ENCODE measurements around the gene PITPNM3. TPM values are rescaled to one million over a fixed set of nuclear protein-coding genes. Genes with fewer than 3 reads are reported as not detected.
A peak's percentile ranks its signal among the peaks of the same experiment; 100 is the strongest.

The PITPNM3 gene
- total and polyA plus RNA-seq, 4 donors = 2.0 to 12.6 (median 5.4) TPM

- no peak for DNase-seq
- H3K27me3 ChIP-seq (ENCODE audit: control insufficient read depth in 3 of 3, insufficient read depth in 3 of 3, low read length in 2 of 3) = no peaks in the 10 kb centered on the region
- no peak for ATAC-seq (ENCODE audit: insufficient read depth, low FRiP score)
- peaks cover 0 to 24% (median 0%) of the 10 kb centered on the region in 5 donors for H3K4me1 ChIP-seq (ENCODE audit: control insufficient read depth in 5 of 5, insufficient read depth in 5 of 5, low read length in 5 of 5)
- H3K27ac ChIP-seq (ENCODE audit: low read depth in 1 of 2, low read length in 1 of 2) = no peak overlapping the region
- peak overlapping the region in 1 of 2 donors; percentile 32 for H3K9ac ChIP-seq (ENCODE audit: insufficient read depth in 1 of 2, low read length in 2 of 2)
- peaks cover 0 to 6% (median 1%) of the 10 kb centered on the region in 4 donors for H3K36me3 ChIP-seq (ENCODE audit: control insufficient read depth in 4 of 4, insufficient read depth in 4 of 4, low read length in 4 of 4)
- TF ChIP-seq CTCF (IDR thresholded peaks at IDR 0.05; ENCODE audit: control extremely low read depth, extremely low read depth) = no peak
- peak overlapping the region; percentile 23 for H3K4me3 ChIP-seq
- no peaks in the 10 kb centered on the region for H3K9me3 ChIP-seq (ENCODE audit: control insufficient read depth in 4 of 4, insufficient read depth in 3 of 4, low read length in 3 of 4)
- WGBS, 2 donors = 32 to 39% methylated on average over 35 to 36 of the region's 36 CpGs
Measured at GRCh38 chr17:6444571-6445335, 111.6 kb downstream of the PITPNM3 start.

DNA sequence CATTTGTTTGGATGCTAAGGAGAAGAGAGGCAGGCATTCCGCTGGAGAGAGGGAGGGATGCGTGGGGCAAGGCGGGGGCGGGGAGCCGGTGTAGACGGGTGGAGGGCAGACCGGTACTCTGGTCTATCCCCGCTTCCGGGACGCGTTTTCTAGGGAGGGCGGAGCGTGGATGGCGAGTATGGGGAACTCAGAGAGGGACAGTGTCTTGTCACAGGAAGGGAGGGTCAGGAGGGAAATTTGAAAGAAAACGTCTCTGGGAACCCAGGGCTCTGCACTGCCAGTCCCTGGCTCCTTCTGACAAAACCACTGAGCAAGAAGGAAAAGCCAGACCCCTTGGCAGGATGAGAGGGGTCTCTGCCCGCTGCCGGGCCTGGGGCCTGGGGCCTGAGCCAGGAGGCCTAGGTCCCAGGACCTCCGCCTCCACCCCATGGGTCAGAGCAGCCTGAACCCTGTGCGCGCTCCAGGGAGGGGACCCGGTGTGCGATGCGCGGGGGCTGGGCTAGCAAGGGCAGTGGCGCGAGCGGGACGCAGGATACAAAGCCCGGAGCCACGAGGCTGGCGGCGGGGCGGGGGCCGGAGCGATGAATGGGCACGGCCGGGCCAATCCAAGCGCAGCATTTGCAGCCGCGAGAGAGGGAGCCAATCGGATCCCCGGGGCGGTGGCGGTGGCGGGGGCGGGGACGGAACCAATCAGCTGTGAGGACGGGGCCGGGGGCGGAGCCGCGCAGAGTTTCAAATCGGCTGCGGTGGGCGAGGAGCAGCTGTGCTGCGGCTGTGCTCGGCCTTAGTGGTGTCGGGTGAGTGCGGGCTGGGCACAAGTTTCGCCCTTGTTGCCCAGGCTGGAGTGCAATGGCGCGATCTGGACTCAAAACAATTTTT, 112.4 kb downstream of the PITPNM3 start, which contains the start of gene PIMREG:
Gene PIMREG (plus strand): TSS at position 764 of the 879 bp plus-strand sequence. CDS start 656 bp downstream, outside the sequence.
- peak; percentile 94 for ATAC-seq (ENCODE audit: insufficient read depth, low FRiP score)
- WGBS, 2 donors = 0 to 1% methylated on average over 49 to 62 of the region's 62 CpGs
- TF ChIP-seq CTCF (IDR thresholded peaks at IDR 0.05; ENCODE audit: control extremely low read depth, extremely low read depth) = no peak
- Histone ChIP-seq H3K36me3 (ENCODE audit: control insufficient read depth in 4 of 4, insufficient read depth in 4 of 4, low read length in 4 of 4) (peaks cover 0 to 6% (median 1%) of the 10 kb centered on the region in 4 donors), H3K4me1 (ENCODE audit: control insufficient read depth in 5 of 5, insufficient read depth in 5 of 5, low read length in 5 of 5) (peaks cover 0 to 24% (median 0%) of the 10 kb centered on the region in 5 donors), H3K27me3 (ENCODE audit: control insufficient read depth in 3 of 3, insufficient read depth in 3 of 3, low read length in 2 of 3) (no peaks in the 10 kb centered on the region), H3K9ac (ENCODE audit: insufficient read depth in 1 of 2, low read length in 2 of 2) (peak within 1 kb of the TSS in 1 of 2 donors; percentile 32), H3K9me3 (ENCODE audit: control insufficient read depth in 4 of 4, insufficient read depth in 3 of 4, low read length in 3 of 4) (no peaks in the 10 kb centered on the region), H3K4me3 (peak within 1 kb of the TSS; percentile 23), H3K27ac (ENCODE audit: low read depth in 1 of 2, low read length in 1 of 2) (peak within 1 kb of the TSS in 1 of 2 donors; percentile 0)
- peak; percentile 97 to 98 (median 97) for DNase-seq

DNA sequence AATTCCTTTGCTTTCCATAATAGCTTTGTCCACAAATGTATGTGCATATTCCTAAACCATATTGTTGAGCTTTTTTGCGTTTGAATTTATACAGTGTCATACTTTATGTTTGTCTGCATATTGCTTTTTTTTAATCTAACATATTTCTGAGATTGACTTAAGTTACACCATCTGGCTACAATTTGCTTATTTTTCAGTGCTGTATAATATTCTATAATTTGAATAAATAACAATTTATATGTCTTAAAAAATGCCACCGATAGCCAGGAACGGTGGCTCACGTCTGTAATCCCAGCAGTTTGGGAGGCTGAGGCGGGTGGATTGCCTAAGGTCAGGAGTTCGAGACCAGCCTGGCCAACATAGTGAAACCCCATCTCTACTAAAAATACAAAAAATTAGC, 113.6 kb downstream of the PITPNM3 start:
- Histone ChIP-seq H3K36me3 (ENCODE audit: control insufficient read depth in 4 of 4, insufficient read depth in 4 of 4, low read length in 4 of 4) (peaks cover 0 to 3% (median 0%) of the 10 kb centered on the region in 4 donors), H3K27me3 (ENCODE audit: control insufficient read depth in 3 of 3, insufficient read depth in 3 of 3, low read length in 2 of 3) (peaks cover 0 to 3% (median 0%) of the 10 kb centered on the region in 3 donors), H3K9me3 (ENCODE audit: control insufficient read depth in 4 of 4, insufficient read depth in 3 of 4, low read length in 3 of 4) (no peaks in the 10 kb centered on the region), H3K9ac (ENCODE audit: insufficient read depth in 1 of 2, low read length in 2 of 2) (no peak overlapping the region), H3K4me3 (no peak overlapping the region), H3K4me1 (ENCODE audit: control insufficient read depth in 5 of 5, insufficient read depth in 5 of 5, low read length in 5 of 5) (peaks cover 0 to 24% (median 0%) of the 10 kb centered on the region in 5 donors), H3K27ac (ENCODE audit: low read depth in 1 of 2, low read length in 1 of 2) (no peak overlapping the region)
- no peak for TF ChIP-seq CTCF (IDR thresholded peaks at IDR 0.05; ENCODE audit: control extremely low read depth, extremely low read depth)
- ATAC-seq (ENCODE audit: insufficient read depth, low FRiP score) (no peak), DNase-seq (no peak)
- WGBS, 2 donors = 62 to 63% methylated on average over 6 of the region's 6 CpGs
